ENCODE results near the gene ZNF521. TPM values are rescaled to one million over a fixed set of nuclear protein-coding genes. Genes with fewer than 3 reads are reported as not detected.

Gene ZNF521
- total RNA-seq, 1 donor from 2014 or later, result 66.4 TPM

DNA sequence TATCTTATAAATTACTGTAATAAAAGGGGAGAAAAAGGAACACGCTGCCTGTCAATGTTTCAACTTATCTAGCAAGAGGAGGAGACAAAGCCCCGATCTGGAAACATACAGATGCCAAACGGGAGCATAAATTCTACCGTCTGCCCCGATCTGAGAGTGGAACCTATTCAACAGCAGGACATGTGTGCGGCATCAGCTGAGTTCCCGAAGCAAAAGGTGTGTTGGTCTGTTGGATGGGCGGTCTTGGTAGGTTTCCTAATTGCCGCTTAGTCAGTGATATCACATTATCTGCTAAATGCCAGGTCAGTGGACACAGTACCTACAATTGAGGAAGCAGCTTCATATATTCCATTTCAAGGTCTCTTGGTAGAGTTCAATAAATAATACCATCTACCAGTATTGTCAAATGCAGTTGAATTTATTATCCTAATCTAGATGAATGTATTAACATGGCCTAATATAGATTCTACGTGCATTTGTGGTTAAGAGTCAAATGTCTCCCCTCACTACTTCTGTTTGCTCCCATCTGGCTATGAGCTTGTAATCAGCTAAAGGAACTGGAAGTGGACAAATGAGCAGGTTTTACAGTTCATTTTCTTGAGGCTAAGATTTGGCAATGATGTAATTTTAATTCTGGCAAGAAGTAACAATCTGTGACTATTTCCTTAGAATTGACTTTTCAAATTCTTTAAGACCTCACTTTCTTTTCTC lies 219.0 kb downstream of the ZNF521 start:
- no peak for DNase-seq (ENCODE audit: low read depth in 2 of 2)

GRCh38 chr18:25126751-25127150 lies 225.2 kb downstream of the ZNF521 start:
- DNase-seq (ENCODE audit: low read depth in 2 of 2), result peak in 1 of 2 donors; percentile 52

DNA sequence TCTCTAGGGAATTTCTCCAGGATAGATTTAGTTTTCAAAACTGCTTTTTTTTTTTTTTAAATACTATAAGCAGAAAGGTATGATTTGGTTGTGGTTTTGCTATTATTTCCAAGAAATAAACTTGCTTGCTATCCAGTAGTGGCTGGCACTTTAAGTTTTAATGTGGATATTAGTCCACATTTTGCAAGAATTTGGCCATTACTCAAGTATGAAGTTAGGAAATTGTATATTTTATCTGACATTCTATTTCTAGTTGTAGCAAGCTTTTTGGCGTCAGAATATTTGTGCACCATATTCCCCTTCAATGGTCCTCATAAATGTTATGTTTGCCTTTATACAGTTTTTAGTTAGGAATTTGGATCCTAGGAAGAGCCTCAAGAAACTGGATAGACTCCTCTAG lies 226.3 kb downstream of the ZNF521 start:
- no peak for DNase-seq (ENCODE audit: low read depth in 2 of 2)

DNA sequence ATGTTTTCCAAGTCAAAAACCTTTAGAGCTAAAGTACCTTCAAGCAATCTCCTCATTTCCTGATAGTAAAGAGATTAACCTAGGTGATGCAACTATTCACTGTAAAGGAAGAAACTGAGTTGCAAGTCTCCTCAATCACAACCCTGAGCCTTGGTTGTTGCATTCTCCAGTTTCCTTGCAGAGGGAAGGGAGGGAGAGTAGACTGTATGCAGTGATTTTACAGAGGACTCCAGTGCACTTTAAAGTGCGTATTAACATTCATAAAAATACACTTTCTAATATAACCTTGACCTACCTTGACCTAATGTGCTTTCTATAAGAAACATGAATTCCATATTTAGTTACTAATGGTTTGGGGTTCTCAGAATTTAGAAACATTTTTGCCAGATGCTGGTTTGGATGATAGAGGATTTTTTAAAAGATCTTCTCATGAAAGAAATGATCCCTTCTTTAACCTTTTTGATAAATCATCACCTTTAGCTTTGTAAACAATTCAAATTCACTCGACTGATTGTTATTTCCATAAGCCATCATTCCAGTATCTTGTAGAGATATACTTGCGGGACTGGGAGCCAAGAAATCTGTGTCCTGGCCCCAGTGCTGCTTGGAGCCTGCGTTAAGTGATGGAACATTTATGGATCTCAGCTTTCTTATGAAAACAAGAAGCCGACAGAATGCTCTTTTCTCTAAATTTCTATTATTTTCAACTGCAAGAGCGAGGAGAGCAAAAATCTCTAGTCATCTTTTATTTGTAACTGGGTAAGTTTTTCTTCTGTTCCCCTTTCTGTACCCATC lies 228.3 kb downstream of the ZNF521 start:
- no peak for DNase-seq (ENCODE audit: low read depth in 2 of 2)

DNA sequence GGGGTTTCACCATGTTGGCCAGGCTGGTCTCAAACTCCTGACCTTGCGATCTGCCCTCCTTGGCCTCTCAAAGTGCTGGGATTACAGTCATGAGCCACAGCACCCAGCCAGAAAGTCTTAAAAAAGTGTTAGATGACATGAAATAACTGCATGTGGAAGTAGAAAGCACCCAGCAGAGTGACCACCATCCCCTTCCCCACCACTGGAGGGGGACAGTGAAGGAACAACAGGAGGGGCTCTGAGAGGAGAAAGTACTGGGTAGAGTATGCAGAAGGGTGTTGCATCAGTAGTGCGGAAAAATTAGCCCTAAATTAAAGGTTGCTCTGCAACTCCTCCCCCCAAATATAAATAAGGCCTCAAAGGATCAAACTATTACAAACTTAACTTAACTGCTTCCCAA lies 230.5 kb downstream of the ZNF521 start:
- DNase-seq (ENCODE audit: low read depth in 2 of 2), result no peak

GRCh38 chr18:25113566-25113965 lies 238.4 kb downstream of the ZNF521 start:
- DNase-seq (ENCODE audit: low read depth in 2 of 2), result no peak

- DNase-seq (ENCODE audit: low read depth in 2 of 2), result no peak
Observed at GRCh38 chr18:25112821-25113434, 239.0 kb downstream of the ZNF521 start.

- no peak for DNase-seq (ENCODE audit: low read depth in 2 of 2)
Observed at GRCh38 chr18:25111377-25112288, 240.3 kb downstream of the ZNF521 start.

- DNase-seq (ENCODE audit: low read depth in 2 of 2), result no peak
Observed at GRCh38 chr18:25109484-25109883, 242.5 kb downstream of the ZNF521 start.

- DNase-seq (ENCODE audit: low read depth in 2 of 2), result no peak
Observed at GRCh38 chr18:25103468-25104155, 248.4 kb downstream of the ZNF521 start.

DNA sequence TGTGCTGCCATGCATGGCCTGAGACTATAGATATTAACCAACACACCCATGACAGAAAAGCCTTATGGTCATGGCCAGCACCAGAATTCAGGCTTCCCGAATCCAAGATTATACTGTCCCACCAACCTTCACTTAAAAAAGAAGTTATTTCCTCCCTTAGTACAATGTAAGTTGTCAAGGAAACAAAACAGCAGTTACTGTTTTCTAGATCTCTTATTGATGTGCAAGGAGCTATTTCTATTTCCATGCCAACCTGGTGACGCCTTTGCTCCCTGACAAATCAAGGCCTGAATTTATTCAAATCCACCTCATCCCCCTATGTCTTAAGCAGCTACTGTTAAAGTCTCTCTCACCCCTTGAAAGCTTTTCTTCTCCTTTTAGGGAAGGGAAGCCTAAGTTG lies 249.3 kb downstream of the ZNF521 start:
- DNase-seq (ENCODE audit: low read depth in 2 of 2), result peak in 1 of 2 donors; percentile 53

- DNase-seq (ENCODE audit: low read depth in 2 of 2), result peak in 1 of 2 donors; percentile 28
Observed at GRCh38 chr18:25100418-25100817, 251.5 kb downstream of the ZNF521 start.

DNA sequence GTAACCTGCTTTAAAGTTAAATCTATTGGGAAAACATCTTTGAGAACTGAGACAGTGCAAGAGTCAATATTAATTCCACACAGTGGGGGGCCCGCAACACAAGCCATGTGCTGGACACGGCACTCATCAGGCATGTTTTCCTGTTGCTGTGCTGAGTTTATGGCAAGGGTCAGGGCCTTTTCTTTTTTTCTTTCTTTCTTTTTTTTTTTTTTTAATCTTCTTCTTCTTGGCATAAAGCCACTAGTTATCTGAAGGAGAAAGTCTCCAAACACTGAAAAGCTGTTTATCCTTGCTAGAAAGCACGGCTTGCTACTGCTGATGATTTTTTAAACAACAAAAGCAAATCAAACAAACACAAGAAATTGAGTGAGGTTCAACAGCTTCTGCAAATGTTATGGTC lies 252.1 kb downstream of the ZNF521 start:
- DNase-seq (ENCODE audit: low read depth in 2 of 2), result peak in 1 of 2 donors; percentile 56

GRCh38 chr18:25097569-25098056 lies 254.4 kb downstream of the ZNF521 start:
- peak; percentile 47 to 86 for DNase-seq (ENCODE audit: low read depth in 2 of 2)

DNA sequence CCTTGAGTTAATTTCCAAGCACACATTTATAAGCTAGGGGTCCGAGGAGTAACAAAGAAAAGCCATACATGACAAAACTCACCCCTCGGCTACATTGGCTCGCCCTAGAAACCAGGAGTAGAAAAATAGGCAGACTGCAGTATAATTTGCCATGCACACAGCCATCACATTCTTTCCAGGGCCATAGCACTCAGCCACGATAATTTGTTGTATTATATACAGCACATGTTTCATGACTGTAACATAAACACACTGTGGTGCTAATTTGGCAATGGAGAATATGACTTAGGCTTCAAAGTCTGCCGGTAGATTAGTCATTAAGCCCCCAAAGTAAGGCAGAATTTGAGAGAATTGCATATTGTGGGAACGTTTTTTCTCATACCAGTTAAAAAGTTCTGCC lies 254.9 kb downstream of the ZNF521 start:
- DNase-seq (ENCODE audit: low read depth in 2 of 2), result peak in 1 of 2 donors; percentile 49

- no peak for DNase-seq (ENCODE audit: low read depth in 2 of 2)
Observed at GRCh38 chr18:25093141-25093540, 258.8 kb downstream of the ZNF521 start.

- no peak for DNase-seq (ENCODE audit: low read depth in 2 of 2)
Observed at GRCh38 chr18:25089470-25089869, 262.5 kb downstream of the ZNF521 start.

GRCh38 chr18:25086876-25087275 lies 265.1 kb downstream of the ZNF521 start:
- no peak for DNase-seq (ENCODE audit: low read depth in 2 of 2)

DNA sequence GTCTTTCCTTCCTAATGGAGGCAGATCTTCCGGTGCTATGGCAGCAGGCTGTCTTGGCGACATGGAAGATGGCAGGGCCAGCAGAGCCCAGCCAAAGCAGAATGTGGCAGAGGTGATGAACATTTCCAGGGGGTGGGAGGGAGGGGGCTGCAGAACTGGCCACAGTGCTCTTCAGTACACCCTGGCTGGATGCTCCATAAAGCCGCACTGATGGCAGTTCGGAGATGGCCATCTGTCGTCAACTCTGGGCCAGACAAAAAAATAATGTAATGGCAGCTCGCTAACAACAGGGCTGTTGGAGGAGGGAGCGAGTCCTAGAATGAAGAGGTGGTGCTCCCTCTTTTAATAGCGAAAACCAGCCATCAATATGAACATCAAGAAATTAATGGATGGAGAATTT lies 271.0 kb downstream of the ZNF521 start:
- DNase-seq (ENCODE audit: low read depth in 2 of 2), result no peak

DNA sequence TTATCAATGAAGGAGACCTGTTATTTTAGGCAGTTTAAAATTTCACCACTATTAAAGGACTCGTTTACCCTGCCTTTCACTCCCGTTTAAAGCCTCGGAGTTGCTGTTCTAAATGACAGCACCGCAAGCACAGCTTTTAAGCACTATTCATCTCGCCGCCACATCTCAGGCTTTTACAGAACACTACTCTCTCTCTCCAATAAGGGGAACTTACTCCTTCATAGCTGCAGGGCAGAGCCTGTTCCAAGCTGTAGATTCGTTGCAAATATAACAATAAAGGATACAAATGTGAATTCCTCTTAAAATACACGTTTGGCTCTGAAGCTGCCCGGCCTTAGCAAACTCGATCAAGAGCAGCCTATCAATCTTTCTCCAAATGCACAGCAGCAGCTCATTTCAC lies 271.8 kb downstream of the ZNF521 start:
- DNase-seq (ENCODE audit: low read depth in 2 of 2), result no peak

All from dermis microvascular lymphatic vessel endothelial cell (primary cell).